Activated T-cell treated with anti-CD3 and anti-CD28 coated beads for 24 hours (primary cell): ENCODE measurements around the gene NODAL.
"Not testable (repeated sequence)": the region's sequence is repeated elsewhere in the genome, so short reads cannot be mapped to it uniquely, and the experiment has no call there.

Experiments
- DNase-seq: peaks from one replicate; pipeline ENCODE4 v3.0.0-alpha.2; 2020; ENCODE audit warnings: low read depth

The NODAL gene

DNA sequence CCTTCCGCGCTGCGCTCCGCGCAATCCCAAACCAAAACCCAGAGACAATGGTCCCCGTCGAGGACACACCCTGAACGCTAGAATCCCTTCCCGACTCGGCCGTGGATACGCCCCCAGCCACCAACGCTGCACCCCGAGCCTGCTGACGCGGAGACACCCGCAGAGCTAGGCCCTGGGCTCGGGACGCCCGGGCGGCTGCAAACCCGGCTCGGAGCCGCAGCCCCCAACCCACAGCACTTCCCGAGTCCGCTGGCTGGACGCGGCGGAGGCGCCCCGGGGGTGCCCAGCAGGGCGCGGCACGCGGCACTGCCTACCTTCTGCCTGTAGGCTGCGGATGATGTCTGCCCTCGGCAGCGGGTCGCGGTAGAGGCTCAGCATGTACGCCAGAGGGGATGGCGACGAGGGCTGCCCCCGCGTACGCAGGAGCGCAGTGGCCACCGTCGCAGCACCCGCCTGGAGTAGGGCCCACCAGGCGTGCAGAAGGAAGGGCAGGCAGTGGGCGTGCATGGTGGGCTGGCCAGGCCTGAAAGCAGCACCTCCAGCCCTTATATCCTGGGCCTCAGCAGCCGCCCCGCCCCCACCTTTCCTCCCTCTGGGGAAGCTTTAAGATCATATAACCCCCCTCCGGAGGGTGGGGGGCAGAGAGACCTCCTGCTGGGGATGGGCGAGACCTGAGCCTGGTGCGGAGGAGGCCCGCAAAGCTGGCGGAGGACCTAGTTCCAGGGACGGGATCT lies at the start of gene NODAL:
Gene NODAL (minus strand): TSS at position 521 of the 734 bp plus-strand sequence. CDS start 14 bp downstream, at position 507.
- DNase-seq, result no peak

DNA sequence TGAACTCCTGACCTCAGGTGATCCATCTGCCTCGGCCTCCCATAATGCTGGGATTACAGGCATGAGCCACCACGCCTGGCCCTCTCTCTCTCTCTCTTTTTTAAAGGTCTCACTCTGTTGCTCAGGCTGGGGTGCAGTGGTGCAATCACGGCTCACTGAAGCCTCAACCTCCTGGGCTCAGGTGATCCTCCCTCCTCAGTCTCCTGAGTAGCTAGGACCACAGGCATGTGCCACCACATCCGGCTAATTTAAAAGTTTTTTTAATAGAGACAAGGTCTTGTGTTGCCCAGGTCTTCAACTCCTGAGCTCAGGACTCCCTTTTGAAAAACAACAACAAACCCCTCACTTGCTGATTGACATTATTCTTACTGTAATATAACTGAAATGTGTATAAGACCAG lies 48.7 kb upstream of the NODAL start:
- no peak for DNase-seq

DNA sequence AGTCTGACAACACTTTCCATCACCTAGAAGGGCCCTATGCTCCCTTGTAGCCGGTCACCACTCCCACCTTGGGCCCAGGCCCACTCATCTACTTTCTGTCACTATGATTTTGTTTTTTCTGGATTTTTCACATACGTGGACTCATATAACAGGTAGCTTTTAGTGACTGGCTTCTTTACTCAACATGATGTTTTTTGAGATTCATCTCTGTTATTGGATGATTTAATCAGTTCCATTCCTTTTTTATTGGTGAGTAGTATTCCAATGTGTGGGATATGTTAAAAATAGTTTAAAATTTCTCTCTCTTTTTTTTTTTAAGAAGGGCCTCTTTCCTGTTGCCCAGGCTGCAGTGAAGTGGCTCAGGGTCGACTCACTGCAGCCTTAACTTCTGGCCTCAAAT lies 46.3 kb upstream of the NODAL start:
- DNase-seq, result no peak

DNA sequence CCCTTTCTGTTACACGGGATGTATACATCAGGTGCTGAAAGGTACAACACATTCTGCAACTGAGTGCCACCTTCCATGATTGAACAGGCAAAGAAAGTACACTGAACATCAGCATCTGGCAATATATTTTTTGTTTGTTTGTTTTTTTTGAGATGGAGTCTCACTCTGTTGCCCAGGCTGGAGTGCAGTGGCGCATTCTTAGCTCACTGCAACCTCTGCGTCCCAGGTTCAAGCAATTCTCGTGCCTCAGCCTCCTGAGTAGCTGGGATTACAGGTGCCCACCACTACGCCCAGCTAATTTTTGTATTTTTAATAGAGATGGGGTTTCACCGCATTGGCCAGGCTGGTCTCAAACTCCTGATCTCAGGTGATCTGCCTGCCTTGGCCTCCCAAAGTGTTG lies 42.4 kb upstream of the NODAL start:
- not testable (repeated sequence) for DNase-seq

DNA sequence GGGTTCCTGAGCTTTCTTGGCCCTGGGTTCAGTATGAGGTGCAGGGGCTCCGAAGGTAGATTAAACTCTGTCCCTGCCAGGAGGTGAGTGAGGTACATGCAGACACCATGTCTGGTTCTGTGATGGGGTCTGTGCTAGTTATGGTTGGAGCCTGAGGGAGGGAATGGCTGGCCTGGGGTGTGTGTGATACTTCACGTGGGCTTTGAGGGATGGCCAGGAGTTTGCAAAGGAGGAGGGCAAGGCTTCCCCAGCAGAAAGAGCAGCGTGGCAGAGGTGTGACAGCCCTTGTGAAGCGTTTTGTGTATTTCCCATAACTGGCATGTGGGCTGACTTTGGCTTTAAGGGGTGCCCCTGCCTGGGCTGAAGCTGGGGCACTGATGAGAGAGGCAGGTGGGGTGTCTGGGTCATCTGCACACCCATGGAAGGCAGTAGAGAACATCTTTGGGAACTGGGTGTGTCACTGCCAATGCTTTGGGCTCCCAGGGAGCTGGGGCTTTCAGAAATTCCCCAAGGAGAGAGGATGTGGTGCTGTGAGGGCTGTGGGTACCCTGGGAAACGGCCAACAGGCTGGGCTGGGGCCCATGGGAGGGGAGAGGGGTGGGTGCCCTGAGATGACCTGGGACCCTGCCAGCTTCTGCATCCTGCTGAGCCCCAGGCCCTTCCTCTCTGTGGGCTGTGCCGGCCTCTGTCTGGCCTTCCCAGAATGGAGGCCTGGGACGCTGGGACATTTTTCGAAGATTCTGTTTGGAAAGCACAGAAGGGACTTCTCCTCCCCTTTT lies 41.7 kb upstream of the NODAL start:
- DNase-seq, result no peak

DNA sequence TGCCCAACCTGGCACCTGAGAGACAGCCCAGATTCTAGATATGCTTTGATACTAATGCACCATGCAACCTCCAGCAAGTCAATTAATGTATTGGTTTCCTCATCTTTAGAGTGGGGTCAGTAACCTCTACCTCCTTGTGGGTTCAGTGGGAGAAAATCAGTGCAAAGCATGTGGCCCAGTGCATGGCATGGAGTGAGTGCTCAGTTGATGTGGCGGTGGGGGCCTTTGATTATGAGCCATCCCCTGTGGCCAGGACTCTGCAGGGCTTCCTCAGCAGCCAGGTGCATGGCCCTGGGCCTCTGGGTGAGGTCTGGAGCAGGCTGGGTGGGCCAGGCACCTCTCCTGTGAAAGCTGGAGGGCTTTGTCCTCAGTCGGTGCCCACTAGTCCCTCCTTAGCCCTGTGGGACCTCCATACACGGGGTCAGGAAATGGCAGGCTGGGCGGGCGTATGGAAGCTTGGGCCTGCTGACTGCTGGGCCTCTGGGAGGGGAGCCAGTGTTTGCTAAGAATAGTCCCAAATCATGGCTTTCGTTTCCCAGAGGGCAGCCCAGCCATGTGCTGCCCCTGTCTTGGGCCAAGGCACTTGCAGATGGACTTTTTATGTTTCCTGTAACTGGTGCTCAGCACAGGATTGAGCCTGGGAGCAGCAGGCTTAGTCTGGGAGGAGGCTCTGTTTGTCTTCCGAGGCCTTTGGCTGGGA lies 40.5 kb upstream of the NODAL start:
- DNase-seq, result no peak

DNA sequence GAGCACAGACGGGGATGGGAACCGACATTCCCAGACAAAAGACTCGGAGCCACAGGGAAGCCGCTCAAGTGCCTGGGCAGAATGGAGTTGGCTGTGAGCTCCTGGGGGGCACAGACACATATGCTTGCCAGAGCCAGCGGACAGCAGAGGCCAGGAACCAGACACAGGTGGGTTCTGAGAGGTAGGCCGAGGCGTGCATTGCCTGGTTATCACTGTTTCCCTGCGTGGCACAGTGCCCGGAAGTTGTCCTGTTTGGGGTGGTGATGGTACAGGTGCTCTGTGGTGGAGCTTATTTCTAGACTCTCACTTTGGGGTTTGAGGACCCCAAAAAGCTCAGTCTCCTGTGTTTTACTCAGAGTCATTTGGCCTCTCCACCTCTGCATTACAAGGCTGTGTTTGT lies 39.6 kb upstream of the NODAL start:
- no peak for DNase-seq

DNA sequence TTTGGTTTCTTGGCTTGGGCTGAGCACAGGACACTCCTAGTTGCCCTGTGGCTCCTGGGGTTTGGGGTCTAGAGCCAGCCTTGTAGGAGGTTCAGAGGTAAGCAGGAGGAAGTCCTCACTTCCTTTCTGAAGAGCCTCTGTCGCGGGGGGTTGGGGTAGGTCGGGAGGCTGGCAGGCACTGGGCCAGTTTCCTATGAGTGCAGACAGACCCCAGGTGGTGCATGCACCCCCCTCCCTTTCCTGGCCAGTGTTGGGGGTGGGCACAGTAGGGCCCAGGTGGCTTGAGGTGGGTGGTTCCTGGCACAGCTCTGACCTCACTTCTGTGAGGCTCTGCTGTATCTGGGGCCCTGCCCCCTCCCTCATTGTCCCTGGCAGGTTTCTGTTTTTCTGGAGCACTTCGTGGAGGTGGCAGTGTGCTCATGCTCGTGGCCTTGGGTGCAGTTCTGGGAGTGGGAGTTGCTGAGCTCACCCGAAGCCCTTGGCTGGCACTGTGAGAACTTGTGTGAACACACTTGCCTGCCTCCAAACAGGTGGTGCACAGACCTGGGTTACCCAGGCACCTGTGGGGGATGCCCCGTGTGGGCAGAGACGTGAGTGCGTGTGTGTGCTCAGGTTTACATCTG lies 38.9 kb upstream of the NODAL start:
- no peak for DNase-seq

DNA sequence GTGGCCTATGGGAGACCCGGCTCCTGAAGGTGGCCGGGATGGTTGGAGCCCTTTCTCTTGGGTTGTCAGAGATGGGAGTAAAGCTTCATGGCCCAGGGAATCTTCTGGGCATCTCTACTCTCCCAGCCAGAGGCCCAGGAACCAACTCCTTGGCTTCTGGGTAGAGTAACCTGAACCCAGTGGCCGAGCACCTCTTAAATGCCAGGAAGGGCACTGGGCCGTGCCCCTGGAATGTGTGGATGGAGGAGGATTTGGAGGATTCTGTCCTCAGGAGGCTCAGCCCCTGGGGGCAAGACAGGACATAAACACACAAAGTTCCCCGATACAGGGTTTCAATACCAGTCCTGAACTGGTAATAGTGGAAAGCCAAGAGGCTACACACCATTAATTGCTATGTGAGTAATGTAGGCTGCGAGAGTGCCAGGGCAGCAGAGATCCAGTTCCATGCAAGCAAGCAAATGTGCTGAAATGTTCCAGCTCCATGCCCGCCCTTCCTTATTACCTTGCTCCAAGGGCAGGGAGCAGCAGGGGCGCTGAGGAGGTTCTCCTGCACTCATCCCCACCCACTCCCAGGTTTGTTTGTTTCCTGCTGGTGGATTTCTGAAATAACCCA lies 38.3 kb upstream of the NODAL start:
- no peak for DNase-seq

DNA sequence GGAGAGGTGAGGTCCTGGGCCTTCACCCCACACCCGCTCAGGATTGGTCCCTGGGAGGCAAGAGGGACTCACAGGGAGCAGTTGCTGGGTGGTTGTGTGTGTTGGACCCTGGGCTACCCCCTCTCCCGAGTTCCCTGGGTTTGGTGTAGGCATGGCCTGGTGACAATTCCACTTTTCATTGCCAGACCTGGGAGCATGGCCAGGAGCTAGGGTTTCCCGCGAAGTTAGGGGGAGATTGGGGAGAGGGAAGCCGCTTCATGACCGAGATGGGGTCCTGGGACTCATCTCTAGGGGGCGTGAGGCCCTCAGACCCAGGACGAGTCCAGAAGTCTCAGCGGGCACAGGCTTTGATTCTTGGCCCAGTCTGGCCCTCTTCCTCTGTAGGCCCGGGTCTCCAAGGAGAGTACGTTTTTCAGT lies 37.7 kb upstream of the NODAL start:
- no peak for DNase-seq

DNA sequence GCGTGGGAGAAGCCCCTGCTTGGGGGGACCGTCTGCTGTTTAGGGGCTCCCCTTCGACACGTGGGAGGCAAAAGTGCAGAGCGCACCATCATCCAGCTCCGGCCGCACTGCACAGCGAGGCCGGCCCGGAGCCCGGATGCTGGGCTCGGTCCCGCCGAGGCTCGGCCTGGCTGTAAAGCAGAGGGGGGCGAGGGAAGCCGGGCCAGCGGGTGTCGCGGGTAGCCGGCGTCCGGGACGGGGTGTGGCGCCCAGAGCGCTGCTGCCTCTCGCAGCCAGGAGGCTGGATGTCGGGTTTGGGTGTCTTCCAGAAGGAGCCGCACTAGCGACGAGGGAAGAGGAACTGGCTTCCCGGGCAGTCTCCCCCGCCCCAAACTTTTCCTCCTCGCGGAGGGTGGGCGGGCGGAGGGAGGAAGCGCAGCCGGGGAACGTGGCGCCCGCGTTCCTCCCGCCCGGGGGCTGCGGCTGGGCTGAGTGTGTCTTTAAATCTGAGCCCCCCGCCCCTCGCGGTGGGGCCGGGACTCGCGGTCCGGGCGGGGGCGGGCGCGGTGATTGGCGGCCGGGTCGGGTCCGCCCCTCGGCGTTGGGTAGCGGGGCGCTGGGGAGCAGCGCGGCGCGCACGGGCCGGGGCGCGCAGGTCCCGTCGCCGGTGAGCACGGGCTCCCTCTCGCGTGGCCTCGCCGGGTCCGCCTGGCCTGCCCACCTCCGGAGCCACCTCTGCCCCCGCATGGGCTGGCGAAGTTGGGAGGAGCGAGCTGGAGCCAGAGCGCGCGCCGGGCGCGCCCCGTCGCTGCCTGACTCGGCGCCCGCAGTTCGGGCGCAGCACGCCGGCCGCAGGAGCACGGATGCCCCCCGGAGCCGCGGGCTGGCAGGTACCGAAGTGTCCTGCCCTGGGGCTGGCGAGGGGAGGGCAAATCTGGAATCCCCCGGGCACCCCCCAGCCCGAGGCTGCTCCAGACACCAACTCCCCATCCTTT lies 37.0 kb upstream of the NODAL start, which contains the start of gene PALD1:
Gene PALD1 (plus strand): TSS at position 577 of the 974 bp plus-strand sequence. CDS start 47,185 bp downstream, outside the sequence.
- peak; percentile 32 for DNase-seq

DNA sequence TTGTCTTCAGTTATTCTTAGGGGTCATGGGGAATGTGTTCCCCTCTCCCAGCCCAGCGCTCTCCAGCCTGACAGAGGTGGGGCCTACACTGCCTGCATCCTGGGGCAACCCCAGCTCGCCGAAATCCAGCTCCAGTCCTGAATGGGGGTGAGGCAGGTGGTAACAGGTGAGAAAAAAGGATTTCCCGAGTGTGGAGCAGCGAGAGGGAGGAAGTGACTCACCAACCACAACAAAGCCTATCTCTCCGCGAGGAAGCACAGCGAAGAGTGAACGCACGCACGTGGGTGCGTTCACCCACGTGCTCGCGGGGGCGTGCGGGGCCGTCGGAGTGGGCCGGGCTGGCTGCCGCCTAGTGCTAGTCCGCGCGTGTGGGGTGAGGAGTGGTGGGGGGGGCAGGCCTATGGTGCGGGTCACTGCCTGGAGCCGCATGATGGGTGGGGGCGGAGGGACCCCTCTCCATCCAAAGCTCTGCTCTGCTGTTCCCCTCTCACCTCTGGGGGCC lies 36.2 kb upstream of the NODAL start:
- peak; percentile 65 for DNase-seq

DNA sequence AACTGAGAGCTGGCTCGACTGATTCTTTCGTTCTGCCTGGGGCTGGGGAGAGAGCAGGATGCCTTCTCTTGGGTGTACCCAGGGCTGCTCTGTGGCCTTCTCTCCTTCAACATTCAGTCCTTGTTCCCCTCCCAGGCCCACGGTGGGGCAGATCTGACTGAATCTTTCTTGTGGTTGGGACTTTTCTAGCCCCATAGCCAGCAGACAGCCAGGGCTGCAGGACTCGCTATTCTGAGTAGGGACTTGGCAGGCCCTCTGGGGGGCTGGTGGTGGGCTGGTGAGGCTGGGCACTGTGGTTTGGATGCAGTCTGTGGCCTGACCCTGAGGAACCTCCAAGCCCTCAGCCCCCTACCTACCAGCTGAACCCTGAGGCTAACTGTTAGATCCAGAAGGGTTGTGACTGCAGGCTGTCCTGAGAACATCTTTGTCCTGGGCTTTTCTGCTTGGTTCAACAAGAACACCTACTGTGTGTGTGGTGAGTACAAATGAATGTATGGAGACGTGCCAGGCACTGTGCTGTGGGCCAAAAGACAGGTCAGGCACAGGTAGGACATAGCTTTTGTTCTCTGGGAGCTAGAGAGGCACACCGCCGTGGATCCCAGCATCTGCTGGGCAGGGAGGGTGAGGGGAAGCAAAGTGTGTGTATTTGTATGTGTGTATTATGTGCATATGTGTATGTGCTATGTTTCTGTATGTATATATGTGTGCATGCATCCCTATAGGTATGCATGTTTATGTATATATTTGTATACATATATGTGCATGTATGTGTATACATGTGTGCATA lies 35.0 kb upstream of the NODAL start:
- DNase-seq, result no peak

DNA sequence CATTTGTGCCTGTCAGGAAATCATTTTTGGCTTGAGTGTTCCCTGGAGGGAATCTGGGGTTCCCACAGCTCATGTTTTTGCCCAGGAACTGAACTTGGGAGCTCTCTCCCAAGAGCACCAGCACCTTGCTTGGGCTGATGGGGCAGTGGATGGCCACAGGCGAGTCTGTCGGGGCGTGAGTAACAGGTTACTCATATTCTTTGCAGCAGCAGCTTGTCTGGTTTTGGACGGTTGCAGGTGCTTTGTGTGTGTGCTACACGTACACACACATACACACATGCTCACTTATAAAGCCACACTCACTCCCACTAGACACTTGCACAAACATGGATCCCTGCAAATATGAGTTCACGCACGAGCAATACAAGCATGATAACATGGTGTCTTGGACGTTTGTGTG lies 34.2 kb upstream of the NODAL start:
- DNase-seq, result no peak

DNA sequence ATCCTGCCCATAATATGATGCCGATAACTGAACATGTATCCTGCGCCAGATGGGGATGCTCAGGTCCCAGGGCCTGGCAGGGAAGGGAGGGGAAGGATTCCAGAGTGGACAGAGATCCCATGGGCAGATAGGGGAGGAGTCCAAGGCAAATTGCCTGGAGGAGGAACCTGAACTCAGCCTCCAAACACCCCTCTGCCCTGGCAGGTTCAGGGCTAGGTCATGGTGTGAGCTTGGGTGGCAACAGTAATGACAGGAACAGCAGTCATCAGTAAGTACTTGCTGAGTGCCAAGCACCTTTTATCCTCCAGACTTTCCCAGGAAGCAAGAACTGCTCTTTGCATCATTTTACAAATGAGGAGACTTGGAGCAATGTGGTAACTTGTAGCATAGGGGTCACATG lies 33.3 kb upstream of the NODAL start:
- DNase-seq, result no peak

DNA sequence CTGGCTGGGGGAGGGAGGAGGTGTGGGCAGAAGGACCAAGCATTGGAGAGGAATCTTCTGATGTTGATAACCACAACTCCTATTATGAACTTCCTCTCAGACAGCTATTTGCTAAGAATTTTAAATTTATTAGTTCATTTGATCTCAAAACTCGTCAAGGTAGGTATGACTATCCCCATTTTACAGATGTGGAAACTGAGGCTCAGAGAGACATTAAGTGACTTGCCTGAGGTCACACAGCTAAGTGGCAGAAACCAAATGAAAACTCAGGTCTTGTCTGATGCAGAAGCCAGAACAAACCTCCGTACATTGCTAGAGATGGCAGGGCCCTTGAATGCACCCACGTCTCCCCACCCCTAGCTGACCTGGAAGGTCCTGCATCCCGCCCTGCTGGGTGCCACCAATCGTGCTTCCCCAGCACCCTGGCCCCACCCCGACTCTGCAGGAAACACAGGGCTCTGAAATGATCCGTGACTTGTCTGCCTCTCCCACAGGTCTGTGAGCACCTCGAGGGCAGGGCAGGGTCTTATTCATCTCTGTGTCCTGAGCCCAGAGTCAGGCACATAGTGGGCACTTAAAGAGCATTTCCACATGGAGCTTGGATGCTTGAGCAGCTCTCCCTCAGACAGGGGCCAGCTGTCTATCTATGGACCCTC lies 31.4 kb upstream of the NODAL start:
- no peak for DNase-seq

DNA sequence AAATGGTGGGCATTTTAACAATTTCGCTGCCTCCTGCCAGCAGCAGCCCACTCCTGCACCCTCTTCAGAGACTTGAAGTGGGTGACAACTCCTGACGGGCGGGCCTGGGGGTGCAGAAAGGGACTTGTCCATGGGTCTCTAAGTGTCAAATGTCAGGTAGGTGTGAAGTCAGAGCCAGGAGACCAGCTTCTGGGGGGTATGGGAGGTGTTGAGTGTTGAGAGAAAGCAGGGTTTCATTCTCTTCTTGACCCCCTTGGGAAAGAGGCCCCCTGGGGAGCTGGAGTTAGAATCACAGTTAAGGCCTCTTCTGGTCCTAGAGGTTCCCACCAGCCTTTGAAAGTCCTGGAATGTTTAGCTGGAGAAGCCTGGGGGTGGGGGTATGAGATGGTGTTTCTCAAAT lies 25.5 kb upstream of the NODAL start:
- DNase-seq, result no peak

DNA sequence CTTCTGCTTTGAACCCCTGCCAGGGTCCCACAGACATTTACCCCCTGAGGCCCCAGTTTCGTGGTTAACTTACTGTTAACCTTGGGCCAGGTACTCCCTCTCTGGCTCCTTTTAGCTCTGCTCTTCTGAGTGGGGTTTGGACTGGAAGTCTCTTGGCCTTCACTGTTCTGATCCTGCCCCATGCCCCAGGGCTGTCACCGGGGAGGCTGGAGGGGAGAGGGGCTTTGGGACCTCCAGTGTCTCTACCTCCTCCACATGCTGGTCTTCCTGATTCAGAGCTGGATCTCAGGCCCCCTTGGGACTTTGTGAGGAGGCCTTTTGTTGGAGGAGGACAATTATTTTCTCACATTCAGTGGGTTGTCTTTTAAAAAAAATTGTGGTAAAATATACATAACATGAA lies 24.4 kb upstream of the NODAL start:
- DNase-seq, result no peak

DNA sequence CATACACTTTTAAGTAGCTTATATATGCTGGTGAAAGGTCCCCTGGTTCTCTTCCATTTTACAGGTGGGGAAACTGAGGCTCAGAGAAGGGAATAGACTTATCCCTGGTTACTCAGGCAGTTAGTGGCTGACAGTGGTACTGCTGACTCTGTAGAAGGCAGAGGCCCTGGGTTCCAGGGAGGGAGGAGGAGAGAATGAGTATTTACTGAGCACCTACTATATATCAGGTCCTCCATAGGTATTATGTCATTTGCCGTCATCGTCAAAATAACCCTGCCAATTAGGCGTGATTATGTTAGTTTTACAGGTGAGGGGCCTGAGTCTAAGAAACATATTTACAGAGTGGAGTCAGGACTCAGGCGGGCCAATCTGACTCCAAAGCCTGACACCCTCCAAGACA lies 23.8 kb upstream of the NODAL start:
- DNase-seq, result no peak
